ENCODE results near the gene MGAT4A.
"Not testable (repeated sequence)": the region's sequence is repeated elsewhere in the genome, so short reads cannot be mapped to it uniquely, and the experiment has no call there.

Gene MGAT4A

GRCh38 chr2:98730053-98730706, 752 bp downstream of the MGAT4A start:
- peak; percentile 26 to 39 for DNase-seq (ENCODE audit: low read depth in 2 of 2)

- DNase-seq (ENCODE audit: low read depth in 2 of 2), result no peak
These were observed 1.3 kb downstream of the MGAT4A start for GRCh38 chr2:98729652-98730051.

GRCh38 chr2:98728088-98728718, 2.7 kb downstream of the MGAT4A start:
- DNase-seq (ENCODE audit: low read depth in 2 of 2), result not testable (repeated sequence)

- no peak for DNase-seq (ENCODE audit: low read depth in 2 of 2)
These were observed 3.4 kb downstream of the MGAT4A start for GRCh38 chr2:98727369-98728087.

GRCh38 chr2:98726735-98727368, 4.1 kb downstream of the MGAT4A start:
- no peak for DNase-seq (ENCODE audit: low read depth in 2 of 2)

- no peak for DNase-seq (ENCODE audit: low read depth in 2 of 2)
These were observed 4.7 kb downstream of the MGAT4A start for GRCh38 chr2:98726205-98726604.

- no peak for DNase-seq (ENCODE audit: low read depth in 2 of 2)
These were observed 10.6 kb downstream of the MGAT4A start for GRCh38 chr2:98720286-98720685.

GRCh38 chr2:98717621-98718020, 13.3 kb downstream of the MGAT4A start:
- no peak for DNase-seq (ENCODE audit: low read depth in 2 of 2)

- no peak for DNase-seq (ENCODE audit: low read depth in 2 of 2)
These were observed 14.1 kb downstream of the MGAT4A start for GRCh38 chr2:98716786-98717185.

GRCh38 chr2:98715812-98716451, 15.0 kb downstream of the MGAT4A start:
- no peak for DNase-seq (ENCODE audit: low read depth in 2 of 2)

- no peak for DNase-seq (ENCODE audit: low read depth in 2 of 2)
These were observed 17.5 kb downstream of the MGAT4A start for GRCh38 chr2:98713332-98714015.

GRCh38 chr2:98712145-98712544, 18.8 kb downstream of the MGAT4A start:
- DNase-seq (ENCODE audit: low read depth in 2 of 2), result no peak

GRCh38 chr2:98711506-98711905, 19.4 kb downstream of the MGAT4A start:
- no peak for DNase-seq (ENCODE audit: low read depth in 2 of 2)

GRCh38 chr2:98710734-98711133, 20.2 kb downstream of the MGAT4A start:
- DNase-seq (ENCODE audit: low read depth in 2 of 2), result no peak

GRCh38 chr2:98709535-98709934, 21.4 kb downstream of the MGAT4A start:
- no peak for DNase-seq (ENCODE audit: low read depth in 2 of 2)

GRCh38 chr2:98708396-98709186, 22.3 kb downstream of the MGAT4A start:
- DNase-seq (ENCODE audit: low read depth in 2 of 2), result no peak

GRCh38 chr2:98706591-98706990, 24.3 kb downstream of the MGAT4A start:
- no peak for DNase-seq (ENCODE audit: low read depth in 2 of 2)

GRCh38 chr2:98705333-98705617, 25.7 kb downstream of the MGAT4A start:
- no peak for DNase-seq (ENCODE audit: low read depth in 2 of 2)

- DNase-seq (ENCODE audit: low read depth in 2 of 2), result no peak
These were observed 26.2 kb downstream of the MGAT4A start for GRCh38 chr2:98704499-98705332.

- DNase-seq (ENCODE audit: low read depth in 2 of 2), result no peak
These were observed 27.2 kb downstream of the MGAT4A start for GRCh38 chr2:98703738-98704137.
